GM21528 (cell line): Measurements from ENCODE around the gene COPS2.

Source experiments
- ATAC-seq: cut with Tn5 transposase; IDR thresholded peaks from one replicate; pipeline ENCODE4 v1.9.1; 2021; ENCODE audit warnings: mild to moderate bottlenecking, moderate library complexity; ENCODE audit not compliant: unreplicated experiment, low FRiP score

The COPS2 gene

GRCh38 chr15:49163678-49164077 lies 8.3 kb upstream of the COPS2 start:
- no peak for ATAC-seq

- ATAC-seq: peak; percentile 26
Measured at GRCh38 chr15:49155834-49156627, 632 bp upstream of the COPS2 start.

DNA sequence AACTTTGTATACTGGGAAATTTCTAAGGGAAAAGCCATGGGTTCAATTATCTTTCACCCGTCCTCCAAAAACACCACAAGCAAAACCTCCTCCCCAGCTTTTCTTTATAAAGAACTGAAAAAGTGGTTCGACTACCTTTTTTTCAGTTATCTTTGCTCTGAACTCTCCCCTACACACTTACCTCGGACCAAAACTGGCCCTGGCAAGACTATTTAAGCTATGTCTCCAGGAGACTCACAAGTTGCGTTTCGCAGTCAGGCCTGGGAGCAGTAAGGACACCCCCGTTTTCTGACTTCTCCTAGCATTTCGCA lies 645 bp downstream of the COPS2 start:
- no peak for ATAC-seq

GRCh38 chr15:49154359-49154758 lies 1.0 kb downstream of the COPS2 start:
- no peak for ATAC-seq

DNA sequence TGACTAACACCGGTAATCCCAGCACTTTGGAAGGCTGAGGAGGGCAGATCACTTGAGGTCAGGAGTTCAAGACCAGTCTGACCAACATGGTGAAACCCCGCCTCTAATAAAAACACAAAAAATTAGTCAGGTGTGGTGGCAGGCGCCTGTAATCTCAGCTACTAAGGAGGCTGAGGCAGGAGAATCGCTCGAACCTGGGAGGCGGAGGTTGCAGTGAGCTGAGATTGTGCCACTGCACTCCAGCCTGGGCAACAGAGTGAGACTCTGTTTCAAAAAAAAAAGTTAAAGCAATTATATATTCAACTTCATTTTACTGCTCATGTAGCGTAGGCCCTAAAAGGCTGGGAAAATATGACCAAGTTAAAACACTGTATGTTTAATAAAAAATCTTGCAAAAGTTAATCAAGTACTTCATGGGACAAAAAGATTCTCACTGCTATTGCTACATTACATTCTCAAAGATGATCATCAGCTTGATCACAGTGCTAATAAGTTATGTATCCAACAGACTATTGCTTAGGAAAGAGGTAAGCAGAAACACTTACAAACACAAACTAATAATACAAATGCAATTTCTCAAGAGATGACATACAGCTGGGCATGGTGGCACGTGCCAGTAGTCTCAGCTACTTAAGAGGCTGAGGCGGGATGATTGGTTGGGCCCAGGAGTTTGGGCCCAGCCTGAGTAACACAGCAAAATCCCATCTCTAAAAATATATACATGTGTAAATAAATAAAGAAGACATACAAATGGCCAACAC lies 2.7 kb downstream of the COPS2 start:
- no peak for ATAC-seq

- no peak for ATAC-seq
Measured at GRCh38 chr15:49151831-49152230, 3.6 kb downstream of the COPS2 start.

- ATAC-seq: no peak
Measured at GRCh38 chr15:49148727-49149126, 6.7 kb downstream of the COPS2 start.

DNA sequence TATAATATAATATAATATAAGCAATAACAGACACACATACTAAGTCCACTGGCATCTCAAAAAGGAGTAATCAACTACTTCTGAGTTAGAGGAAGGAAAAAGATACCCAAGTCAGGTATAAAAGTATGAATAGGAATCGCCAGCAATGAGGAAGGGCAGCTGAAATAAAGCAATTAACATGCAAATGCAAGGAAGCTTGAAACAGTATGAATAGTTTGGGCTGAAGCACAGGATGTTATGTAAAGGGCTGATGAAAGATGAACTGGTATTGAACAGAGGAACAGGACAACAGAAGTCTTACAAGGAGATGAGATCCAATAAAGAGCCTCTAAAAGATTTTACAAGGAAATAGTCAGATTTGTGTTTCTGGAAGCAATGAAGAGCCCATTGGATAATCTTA lies 7.1 kb downstream of the COPS2 start:
- ATAC-seq: no peak

- ATAC-seq: no peak
Measured at GRCh38 chr15:49145651-49146609, 9.5 kb downstream of the COPS2 start.

DNA sequence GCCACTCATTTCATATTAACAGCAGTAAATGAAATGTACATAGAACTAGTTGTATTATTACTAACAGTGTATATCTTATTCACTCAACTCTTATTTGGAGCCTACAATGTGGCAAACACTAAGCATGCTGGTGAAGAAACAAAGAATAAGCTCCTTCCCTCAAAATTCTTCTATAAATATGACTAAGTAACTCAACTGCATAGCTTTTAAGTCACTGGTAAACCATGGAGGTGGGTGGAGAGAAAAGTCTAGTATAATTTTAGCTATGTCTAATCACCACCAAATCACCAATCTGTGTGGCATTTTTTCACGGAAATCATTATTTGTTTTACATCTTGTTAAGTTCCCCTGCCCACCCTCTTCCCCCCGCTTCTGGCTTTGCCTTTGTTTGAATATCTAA lies 17.5 kb downstream of the COPS2 start:
- ATAC-seq: no peak

DNA sequence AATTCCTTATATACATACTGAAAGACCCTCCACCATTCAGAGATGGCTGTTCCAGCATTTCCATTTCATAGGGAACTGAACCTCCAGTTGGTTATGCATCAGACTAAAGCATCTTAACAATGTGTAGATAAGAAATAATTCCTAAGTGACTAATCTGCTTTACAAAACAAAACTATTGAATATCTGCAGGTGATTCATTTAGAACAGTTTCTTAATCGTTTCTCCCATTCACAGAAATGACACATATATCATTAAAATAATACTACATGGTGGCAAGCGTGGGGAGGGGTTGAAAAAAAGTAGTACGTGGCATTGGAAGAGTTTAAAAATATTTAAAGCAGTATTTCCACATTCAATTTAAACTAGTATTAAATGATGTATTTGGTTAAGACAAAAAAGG lies 19.5 kb downstream of the COPS2 start:
- no peak for ATAC-seq

- ATAC-seq: no peak
Measured at GRCh38 chr15:49135342-49135857, 20.0 kb downstream of the COPS2 start.

GRCh38 chr15:49134683-49135341 lies 20.6 kb downstream of the COPS2 start:
- ATAC-seq: no peak

GRCh38 chr15:49131403-49131802 lies 24.0 kb downstream of the COPS2 start:
- no peak for ATAC-seq

GRCh38 chr15:49124371-49124770 lies 31.0 kb downstream of the COPS2 start:
- no peak for ATAC-seq

DNA sequence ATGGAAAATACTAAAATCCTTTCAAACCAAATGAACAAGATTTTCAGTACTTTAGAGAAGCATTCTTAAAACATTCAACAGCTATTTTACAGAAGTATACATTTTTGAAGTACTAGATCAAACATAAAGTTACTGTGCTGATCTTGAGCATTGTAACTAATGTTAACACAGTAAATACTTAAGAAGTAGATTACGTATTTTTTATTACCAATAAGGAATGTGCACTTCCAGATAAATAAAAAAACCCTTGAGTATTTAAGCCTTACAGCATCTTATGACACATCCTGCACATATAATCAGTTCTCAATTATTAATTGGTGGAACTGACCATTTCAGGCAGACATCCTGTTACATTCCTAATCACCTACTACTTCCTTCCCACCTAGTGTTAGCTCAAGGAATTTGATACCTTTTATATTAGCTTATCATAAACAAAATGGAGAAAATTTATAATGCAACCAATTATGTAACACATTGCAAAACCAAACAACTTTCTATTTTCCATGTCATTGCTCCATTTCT lies 32.8 kb downstream of the COPS2 start:
- no peak for ATAC-seq

DNA sequence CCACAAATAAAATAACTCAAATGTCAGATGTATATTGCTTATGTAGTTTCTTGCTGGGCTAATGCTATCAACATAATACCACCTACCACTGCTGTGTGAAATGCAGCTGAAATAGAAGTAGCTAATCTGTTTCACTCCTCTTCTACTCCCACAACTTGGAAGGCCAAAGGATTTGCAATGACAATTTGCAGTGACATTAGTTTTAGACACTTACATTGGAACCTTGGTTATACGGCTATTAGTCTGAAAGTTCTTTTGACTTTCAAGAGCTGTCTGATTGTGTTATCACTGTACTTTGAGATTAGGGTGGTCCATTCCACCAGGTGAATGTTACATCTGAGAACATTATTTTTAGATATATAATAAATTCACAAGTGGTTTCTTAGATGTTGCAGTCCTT lies 33.5 kb downstream of the COPS2 start:
- ATAC-seq: no peak

- no peak for ATAC-seq
Measured at GRCh38 chr15:49120832-49121231, 34.6 kb downstream of the COPS2 start.

GRCh38 chr15:49116108-49116857 lies 39.1 kb downstream of the COPS2 start:
- ATAC-seq: no peak
